Naive thymus-derived CD8-positive, alpha-beta T cell (primary cell): ENCODE results near the gene LIN37. TPM values are rescaled to one million over a fixed set of nuclear protein-coding genes. Genes with fewer than 3 reads are reported as not detected.
"Not testable (repeated sequence)": the region's sequence is repeated elsewhere in the genome, so short reads cannot be mapped to it uniquely, and the experiment has no call there.

Experiments used
- ATAC-seq, 2 donors: fragments of 150-1000 bp; cut with Tn5 transposase in 1 of 2; sonication (Bioruptor Pico), chemical (Tn5 transposase) in 1 of 2; 1 replicate in 1 of 2; 2 replicates in 1 of 2; pipeline ENCODE4 v1.10.0; 2021; ENCODE audit warnings: mild to moderate bottlenecking in 2 of 2, moderate library complexity in 2 of 2
- POLR2A ChIA-PET: fragments of 350-600 bp; sonication (Branson Sonifier 250); formaldehyde crosslinking; loops from one replicate; lab custom pipeline; 2021; ENCODE audit warnings: antibody characterized with exemption; lab: Charles Lee
- DNase-seq, 10 donors: peaks; one replicate each; pipeline versions ENCODE4 v3.0.0 to v3.0.0-alpha.2; 2020 to 2022
- H3K27ac Mint-ChIP-seq, 10 donors: one replicate each; pipeline ENCODE4 v1.8.0; 2020 to 2022; ENCODE audit warnings: mild to moderate bottlenecking in 10 of 10, mixed read lengths in 10 of 10, moderate library complexity in 4 of 10, inconsistent platforms in 1 of 10
- H3K27me3 Mint-ChIP-seq, 5 donors: one replicate each; pipeline ENCODE4 v1.8.0; 2021 to 2022; ENCODE audit warnings: mixed read lengths in 5 of 5
- H3K36me3 Mint-ChIP-seq, 3 donors: one replicate each; pipeline ENCODE4 v1.8.0; 2020 to 2022; ENCODE audit warnings: mixed read lengths in 3 of 3, mild to moderate bottlenecking in 2 of 3, inconsistent platforms in 1 of 3
- H3K4me1 Mint-ChIP-seq, 4 donors: one replicate each; pipeline ENCODE4 v1.8.0; 2021 to 2022; ENCODE audit warnings: mixed read lengths in 4 of 4
- H3K4me3 Mint-ChIP-seq, 10 donors: one replicate each; pipeline ENCODE4 v1.8.0; 2020 to 2022; ENCODE audit warnings: mild to moderate bottlenecking in 10 of 10, mixed read lengths in 10 of 10, moderate library complexity in 6 of 10, inconsistent platforms in 1 of 10
- H3K9me3 Mint-ChIP-seq, 9 donors: one replicate each; pipeline ENCODE4 v1.8.0; 2020 to 2022; ENCODE audit warnings: mixed read lengths in 9 of 9, mild to moderate bottlenecking in 3 of 9, inconsistent platforms in 1 of 9, moderate library complexity in 1 of 9
- polyA plus RNA-seq, 3 donors: library from polyadenylated mRNA; unstranded; fragments of 300-500 nt; fragmentation: Illumina TruSeq; gene quantifications; one replicate each; pipeline ENCODE4 v1.2.3, GENCODE V29; 2021
- total RNA-seq, 8 experiments: library from RNA in 2 of 8; stranded (reverse) in 2 of 8; gene quantifications; one replicate each; pipeline ENCODE4 v1.2.3 and lab custom pipeline; 2021 to 2026

LIN37 gene
- total and polyA plus RNA-seq, 5 experiments from 2014 or later, result 5.4 to 16.6 (median 14.0) TPM

GRCh38 chr19:35721374-35721773 lies 27.0 kb upstream of the LIN37 start:
- POLR2A ChIA-PET, result interaction anchor here (0.9 to 4.3 kb wide), 3 partner anchors 16 to 27 kb away, joined by 3 to 26 read pairs (median 4); partner anchors contain the start of gene LIN37
- peaks cover 13 to 45% (median 28%) of the 10 kb centered on the region in 4 donors for H3K4me1 Mint-ChIP-seq
- H3K4me3 Mint-ChIP-seq, result peak overlapping the region in 5 of 10 donors; percentile 2 to 58 (median 33)
- peaks cover 0 to 61% (median 13%) of the 10 kb centered on the region in 3 donors for H3K36me3 Mint-ChIP-seq
- H3K9me3 Mint-ChIP-seq, result no peaks in the 10 kb centered on the region
- ATAC-seq (no peak), DNase-seq (no peak)
- H3K27ac Mint-ChIP-seq, result peak overlapping the region in 2 of 10 donors; percentile 7 to 59
- H3K27me3 Mint-ChIP-seq, result no peaks in the 10 kb centered on the region

DNA sequence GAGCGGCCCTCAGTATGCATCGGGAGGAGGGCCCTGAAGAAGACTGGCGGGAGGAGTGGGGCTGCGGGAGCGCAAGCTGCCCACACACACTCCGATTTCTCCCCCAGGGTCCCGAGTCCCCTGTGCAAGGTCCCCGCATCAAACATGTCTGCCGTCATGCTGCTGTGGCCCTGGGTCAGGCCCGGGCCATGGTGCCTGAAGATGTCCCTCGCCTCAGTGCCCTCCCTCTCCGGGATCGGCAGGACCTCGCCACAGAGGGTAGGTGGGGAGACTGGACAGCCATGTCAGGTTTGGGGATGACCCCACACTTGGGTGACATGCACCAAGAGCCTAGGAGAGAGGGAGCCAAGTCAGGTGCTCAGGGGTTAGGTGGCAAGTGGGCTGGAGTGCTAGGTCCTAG lies 25.9 kb upstream of the LIN37 start:
- DNase-seq (peak in 1 of 10 donors; percentile 58), ATAC-seq (no peak)
- Mint-ChIP-seq H3K27ac (no peak overlapping the region), H3K36me3 (peaks cover 0 to 70% (median 13%) of the 10 kb centered on the region in 3 donors), H3K9me3 (no peaks in the 10 kb centered on the region), H3K4me3 (peak overlapping the region in 1 of 10 donors; percentile 10), H3K4me1 (peaks cover 9 to 40% (median 21%) of the 10 kb centered on the region in 4 donors), H3K27me3 (no peaks in the 10 kb centered on the region)
- POLR2A ChIA-PET, result interaction anchor here (0.7 to 4.3 kb wide), 2 partner anchors 18 to 26 kb away, joined by 3 to 26 read pairs; partner anchors contain the start of gene LIN37

GRCh38 chr19:35722897-35723296 lies 25.5 kb upstream of the LIN37 start:
- ATAC-seq, result no peak
- peaks cover 0 to 74% (median 13%) of the 10 kb centered on the region in 3 donors for H3K36me3 Mint-ChIP-seq
- POLR2A ChIA-PET, result interaction anchor here (0.9 kb wide), 1 partner anchor 22 kb away, joined by 5 read pairs; the partner anchor contains the start of gene U2AF1L4

DNA sequence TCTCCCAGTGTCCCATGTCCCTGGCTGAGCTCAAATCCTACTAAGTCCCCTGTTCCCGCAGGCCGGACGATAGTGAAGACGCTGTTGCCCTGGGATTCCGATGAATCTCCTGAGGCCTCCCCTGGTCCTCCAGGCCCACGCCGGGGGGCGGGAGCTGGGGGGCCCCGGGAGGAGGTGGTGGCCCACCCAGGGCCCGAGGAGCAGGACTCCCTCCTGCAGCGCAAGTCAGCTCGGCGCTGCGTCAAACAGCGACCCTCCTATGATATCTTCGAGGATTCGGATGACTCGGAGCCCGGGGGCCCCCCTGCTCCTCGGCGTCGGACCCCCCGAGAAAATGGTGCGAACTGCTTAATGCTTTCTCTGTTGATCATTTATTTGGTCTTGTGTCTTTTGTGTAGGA lies 24.7 kb upstream of the LIN37 start:
- Mint-ChIP-seq H3K4me3 (peak overlapping the region in 1 of 10 donors; percentile 14), H3K36me3 (peaks cover 0 to 81% (median 14%) of the 10 kb centered on the region in 3 donors), H3K4me1 (peaks cover 11 to 40% (median 20%) of the 10 kb centered on the region in 4 donors), H3K9me3 (no peaks in the 10 kb centered on the region), H3K27me3 (no peaks in the 10 kb centered on the region), H3K27ac (no peak overlapping the region)
- ATAC-seq (no peak), DNase-seq (no peak)
- POLR2A ChIA-PET, result interaction anchor here (0.9 to 1.8 kb wide), 2 partner anchors 17 to 21 kb away, joined by 5 read pairs; partner anchors contain the start of gene U2AF1L4

More at GRCh38 chr19:35722897-35723296, 25.5 kb upstream of the LIN37 start:
- Mint-ChIP-seq H3K9me3 (no peaks in the 10 kb centered on the region), H3K27ac (peak overlapping the region in 1 of 10 donors; percentile 33), H3K27me3 (no peaks in the 10 kb centered on the region), H3K4me3 (no peak overlapping the region), H3K4me1 (peaks cover 9 to 40% (median 20%) of the 10 kb centered on the region in 4 donors)
- no peak for DNase-seq

DNA sequence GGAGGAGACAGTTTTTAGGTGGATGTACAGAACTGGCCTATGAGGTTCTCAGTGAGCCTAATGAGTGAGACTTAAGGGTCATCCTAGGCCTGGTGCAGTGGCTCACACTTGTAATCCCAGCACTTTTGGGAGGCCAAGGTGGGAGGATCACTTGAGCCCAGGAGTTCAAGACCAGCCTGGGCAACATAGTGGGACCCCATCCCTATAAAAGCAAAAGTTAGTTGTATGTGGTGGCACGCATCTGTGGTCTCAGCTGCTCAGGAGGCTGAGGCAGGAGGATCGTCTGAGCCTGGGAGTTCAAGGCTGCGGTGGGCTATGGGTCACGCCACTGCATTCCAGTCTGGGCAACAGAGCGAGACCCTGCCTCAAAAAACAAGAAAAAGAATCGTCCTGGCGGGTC lies 24.2 kb upstream of the LIN37 start:
- POLR2A ChIA-PET, result interaction anchor here (0.7 to 1.8 kb wide), 2 partner anchors 16 to 21 kb away, joined by 3 to 5 read pairs; partner anchors contain the start of gene U2AF1L4
- not testable (repeated sequence) for ATAC-seq, DNase-seq, H3K9me3 Mint-ChIP-seq, H3K27ac Mint-ChIP-seq, H3K27me3 Mint-ChIP-seq
- Mint-ChIP-seq H3K4me1 (peaks cover 8 to 35% (median 16%) of the 10 kb centered on the region in 4 donors), H3K36me3 (peaks cover 0 to 86% (median 17%) of the 10 kb centered on the region in 3 donors), H3K4me3 (peak overlapping the region in 1 of 10 donors; percentile 14)

GRCh38 chr19:35724560-35724959 lies 23.8 kb upstream of the LIN37 start:
- H3K9me3 Mint-ChIP-seq, result no peaks in the 10 kb centered on the region

DNA sequence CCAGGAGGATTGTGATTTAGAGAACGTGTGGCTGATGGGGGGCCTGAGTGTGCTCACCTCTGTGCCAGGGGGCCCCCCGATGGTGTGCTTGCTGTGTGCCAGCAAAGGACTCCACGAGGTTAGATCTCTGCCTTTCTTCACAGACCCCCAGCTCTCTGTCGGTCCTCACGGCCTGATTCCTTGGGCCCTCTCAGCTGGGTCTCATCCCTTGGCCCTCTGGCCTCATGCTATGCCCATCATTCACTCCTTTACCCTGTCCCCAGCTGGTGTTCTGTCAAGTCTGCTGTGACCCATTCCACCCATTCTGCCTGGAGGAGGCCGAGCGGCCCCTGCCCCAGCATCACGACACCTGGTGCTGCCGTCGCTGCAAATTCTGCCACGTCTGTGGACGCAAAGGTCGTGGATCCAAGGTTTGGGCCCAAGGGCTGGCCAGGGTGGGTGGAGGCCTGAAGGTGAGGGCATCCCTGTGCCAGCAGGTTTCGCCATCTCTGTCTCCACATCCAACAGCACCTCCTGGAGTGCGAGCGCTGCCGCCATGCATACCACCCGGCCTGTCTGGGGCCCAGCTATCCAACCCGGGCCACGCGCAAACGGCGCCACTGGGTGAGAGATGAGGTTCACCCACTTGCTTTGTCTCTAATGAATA lies 23.0 kb upstream of the LIN37 start:
- POLR2A ChIA-PET, result interaction anchor here (1.4 to 1.8 kb wide), 2 partner anchors 15 kb away, joined by 5 read pairs; no protein-coding TSS in a partner anchor
- no peak overlapping the region for H3K4me3 Mint-ChIP-seq

More at GRCh38 chr19:35724560-35724959, 23.8 kb upstream of the LIN37 start:
- no peak overlapping the region for H3K27ac Mint-ChIP-seq
- DNase-seq (no peak), ATAC-seq (no peak)
- H3K4me1 Mint-ChIP-seq, result peaks cover 4 to 31% (median 13%) of the 10 kb centered on the region in 4 donors
- H3K4me3 Mint-ChIP-seq, result no peak overlapping the region
- H3K27me3 Mint-ChIP-seq, result no peaks in the 10 kb centered on the region
- peaks cover 0 to 90% (median 17%) of the 10 kb centered on the region in 3 donors for H3K36me3 Mint-ChIP-seq
- POLR2A ChIA-PET, result interaction anchor here (0.7 to 1.8 kb wide), 2 partner anchors 16 to 20 kb away, joined by 3 to 5 read pairs; partner anchors contain the start of gene U2AF1L4

GRCh38 chr19:35727053-35727955 lies 21.1 kb upstream of the LIN37 start:
- Mint-ChIP-seq H3K27ac (peak overlapping the region in 1 of 10 donors; percentile 67), H3K4me1 (peaks cover 0 to 20% (median 5%) of the 10 kb centered on the region in 4 donors), H3K27me3 (no peaks in the 10 kb centered on the region), H3K4me3 (no peak overlapping the region), H3K9me3 (no peaks in the 10 kb centered on the region), H3K36me3 (peaks cover 0 to 94% (median 23%) of the 10 kb centered on the region in 3 donors)
- DNase-seq, result no peak
- POLR2A ChIA-PET, result interaction anchor here (0.6 to 1.4 kb wide), 7 partner anchors 9 to 162 kb away, joined by 3 to 6 read pairs (median 5); partner anchors contain the start of genes LIN37, PSENEN and U2AF1L4
- ATAC-seq, result no peak

More for the DNA sequence above, 23.0 kb upstream of the LIN37 start:
- H3K4me1 Mint-ChIP-seq, result peaks cover 0 to 24% (median 9%) of the 10 kb centered on the region in 4 donors
- H3K9me3 Mint-ChIP-seq, result no peaks in the 10 kb centered on the region
- ATAC-seq (no peak), DNase-seq (no peak)
- H3K36me3 Mint-ChIP-seq, result peaks cover 0 to 95% (median 22%) of the 10 kb centered on the region in 3 donors
- H3K27me3 Mint-ChIP-seq, result no peaks in the 10 kb centered on the region
- H3K27ac Mint-ChIP-seq, result peak overlapping the region in 1 of 10 donors; percentile 65

GRCh38 chr19:35727956-35728706 lies 20.2 kb upstream of the LIN37 start:
- Mint-ChIP-seq H3K27ac (peak overlapping the region in 1 of 10 donors; percentile 53), H3K4me3 (no peak overlapping the region), H3K9me3 (no peaks in the 10 kb centered on the region), H3K36me3 (peaks cover 0 to 87% (median 23%) of the 10 kb centered on the region in 3 donors), H3K4me1 (peaks cover 0 to 15% (median 3%) of the 10 kb centered on the region in 4 donors), H3K27me3 (no peaks in the 10 kb centered on the region)
- ATAC-seq, result no peak
- DNase-seq, result no peak
- POLR2A ChIA-PET, result interaction anchor here (0.9 to 1.3 kb wide), 5 partner anchors 9 to 20 kb away, joined by 3 to 6 read pairs (median 5); partner anchors contain the start of genes LIN37, PSENEN and U2AF1L4

- DNase-seq (no peak), ATAC-seq (no peak)
- Mint-ChIP-seq H3K4me3 (no peak overlapping the region), H3K4me1 (peaks cover 0 to 11% (median 5%) of the 10 kb centered on the region in 4 donors), H3K9me3 (no peaks in the 10 kb centered on the region), H3K27ac (no peak overlapping the region), H3K36me3 (peaks cover 0 to 80% (median 21%) of the 10 kb centered on the region in 3 donors), H3K27me3 (no peaks in the 10 kb centered on the region)
- POLR2A ChIA-PET, result no interaction called here
Observed at GRCh38 chr19:35729021-35729420, 19.4 kb upstream of the LIN37 start.

GRCh38 chr19:35729763-35730162 lies 18.6 kb upstream of the LIN37 start:
- peaks cover 0 to 15% (median 12%) of the 10 kb centered on the region in 4 donors for H3K4me1 Mint-ChIP-seq
- H3K27ac Mint-ChIP-seq, result no peak overlapping the region
- DNase-seq (no peak), ATAC-seq (no peak)
- H3K36me3 Mint-ChIP-seq, result peaks cover 0 to 80% (median 18%) of the 10 kb centered on the region in 3 donors
- H3K4me3 Mint-ChIP-seq, result no peak overlapping the region
- no peaks in the 10 kb centered on the region for H3K9me3 Mint-ChIP-seq
- H3K27me3 Mint-ChIP-seq, result no peaks in the 10 kb centered on the region
- POLR2A ChIA-PET, result no interaction called here
